Measurements from ENCODE around the gene GASK1A. TPM values are rescaled to one million over a fixed set of nuclear protein-coding genes. Genes with fewer than 3 reads are reported as not detected.

Gene GASK1A
- total RNA-seq, 2 experiments from 2014 or later = not detected

GRCh38 chr3:43087249-43087776 is 108.2 kb downstream of the GASK1A start:
- CTCF ChIA-PET = no interaction called here
- H3K36me3 Mint-ChIP-seq (ENCODE audit: low read depth) = peaks cover 12% of the 10 kb centered on the region
- no peak overlapping the region for H3K27ac Mint-ChIP-seq
- no peak for DNase-seq
- POLR2A ChIA-PET = no interaction called here
- H3K9me3 Mint-ChIP-seq = peaks cover 18% of the 10 kb centered on the region
- peaks cover 2% of the 10 kb centered on the region for H3K4me1 Mint-ChIP-seq
- H3K27me3 Mint-ChIP-seq = no peaks in the 10 kb centered on the region
- no peak overlapping the region for H3K4me3 Mint-ChIP-seq

- Mint-ChIP-seq H3K4me3 (no peak overlapping the region), H3K36me3 (ENCODE audit: low read depth) (peaks cover 4% of the 10 kb centered on the region), H3K27me3 (no peaks in the 10 kb centered on the region), H3K4me1 (peaks cover 2% of the 10 kb centered on the region), H3K27ac (no peak overlapping the region), H3K9me3 (peaks cover 5% of the 10 kb centered on the region)
- ChIA-PET POLR2A (no interaction called here), CTCF (no interaction called here)
- no peak for DNase-seq
Observed at GRCh38 chr3:43089081-43089480, 110.0 kb downstream of the GASK1A start.

GRCh38 chr3:43090238-43090637 is 111.1 kb downstream of the GASK1A start:
- POLR2A ChIA-PET = no interaction called here
- DNase-seq = no peak
- peaks cover 4% of the 10 kb centered on the region for H3K36me3 Mint-ChIP-seq (ENCODE audit: low read depth)
- no peaks in the 10 kb centered on the region for H3K27me3 Mint-ChIP-seq
- no peaks in the 10 kb centered on the region for H3K9me3 Mint-ChIP-seq
- CTCF ChIA-PET = no interaction called here
- H3K4me1 Mint-ChIP-seq = peaks cover 2% of the 10 kb centered on the region
- H3K27ac Mint-ChIP-seq = no peak overlapping the region
- H3K4me3 Mint-ChIP-seq = no peak overlapping the region

- H3K4me1 Mint-ChIP-seq = peaks cover 2% of the 10 kb centered on the region
- H3K4me3 Mint-ChIP-seq = no peak overlapping the region
- no peaks in the 10 kb centered on the region for H3K27me3 Mint-ChIP-seq
- POLR2A ChIA-PET = no interaction called here
- CTCF ChIA-PET = interaction anchor here (0.7 kb wide), 1 partner anchor 286 kb away, joined by 3 read pairs; no protein-coding TSS in a partner anchor
- DNase-seq = no peak
- no peaks in the 10 kb centered on the region for H3K9me3 Mint-ChIP-seq
- H3K36me3 Mint-ChIP-seq (ENCODE audit: low read depth) = no peaks in the 10 kb centered on the region
- no peak overlapping the region for H3K27ac Mint-ChIP-seq
Observed at GRCh38 chr3:43091481-43091880, 112.4 kb downstream of the GASK1A start.

GRCh38 chr3:43093006-43093405 is 113.9 kb downstream of the GASK1A start:
- CTCF ChIA-PET = no interaction called here
- no peaks in the 10 kb centered on the region for H3K9me3 Mint-ChIP-seq
- no peak for DNase-seq
- no peaks in the 10 kb centered on the region for H3K4me1 Mint-ChIP-seq
- no peaks in the 10 kb centered on the region for H3K27me3 Mint-ChIP-seq
- no peak overlapping the region for H3K4me3 Mint-ChIP-seq
- H3K36me3 Mint-ChIP-seq (ENCODE audit: low read depth) = no peaks in the 10 kb centered on the region
- POLR2A ChIA-PET = no interaction called here
- H3K27ac Mint-ChIP-seq = no peak overlapping the region

GRCh38 chr3:43093974-43094373 is 114.9 kb downstream of the GASK1A start:
- ChIA-PET POLR2A (no interaction called here), CTCF (no interaction called here)
- DNase-seq = no peak
- H3K4me1 Mint-ChIP-seq = no peaks in the 10 kb centered on the region
- no peak overlapping the region for H3K27ac Mint-ChIP-seq
- H3K36me3 Mint-ChIP-seq (ENCODE audit: low read depth) = no peaks in the 10 kb centered on the region
- H3K27me3 Mint-ChIP-seq = no peaks in the 10 kb centered on the region
- no peak overlapping the region for H3K4me3 Mint-ChIP-seq
- H3K9me3 Mint-ChIP-seq = no peaks in the 10 kb centered on the region

GRCh38 chr3:43094381-43094780 is 115.3 kb downstream of the GASK1A start:
- Mint-ChIP-seq H3K9me3 (no peaks in the 10 kb centered on the region), H3K27me3 (no peaks in the 10 kb centered on the region), H3K4me3 (no peak overlapping the region), H3K4me1 (no peaks in the 10 kb centered on the region), H3K36me3 (ENCODE audit: low read depth) (no peaks in the 10 kb centered on the region), H3K27ac (no peak overlapping the region)
- DNase-seq = no peak
- CTCF ChIA-PET = no interaction called here
- POLR2A ChIA-PET = no interaction called here

- Mint-ChIP-seq H3K9me3 (no peaks in the 10 kb centered on the region), H3K4me1 (no peaks in the 10 kb centered on the region), H3K4me3 (no peak overlapping the region), H3K27ac (no peak overlapping the region), H3K27me3 (no peaks in the 10 kb centered on the region), H3K36me3 (ENCODE audit: low read depth) (no peaks in the 10 kb centered on the region)
- CTCF ChIA-PET = no interaction called here
- no peak for DNase-seq
- POLR2A ChIA-PET = no interaction called here
Observed at GRCh38 chr3:43094851-43095250, 115.7 kb downstream of the GASK1A start.

GRCh38 chr3:43095370-43095769 is 116.3 kb downstream of the GASK1A start:
- H3K4me1 Mint-ChIP-seq = no peaks in the 10 kb centered on the region
- no peaks in the 10 kb centered on the region for H3K9me3 Mint-ChIP-seq
- no peaks in the 10 kb centered on the region for H3K27me3 Mint-ChIP-seq
- H3K27ac Mint-ChIP-seq = no peak overlapping the region
- no peak overlapping the region for H3K4me3 Mint-ChIP-seq
- POLR2A ChIA-PET = no interaction called here
- CTCF ChIA-PET = no interaction called here
- no peaks in the 10 kb centered on the region for H3K36me3 Mint-ChIP-seq (ENCODE audit: low read depth)
- DNase-seq = no peak

- no peaks in the 10 kb centered on the region for H3K27me3 Mint-ChIP-seq
- H3K4me3 Mint-ChIP-seq = no peak overlapping the region
- ChIA-PET CTCF (no interaction called here), POLR2A (no interaction called here)
- H3K4me1 Mint-ChIP-seq = no peaks in the 10 kb centered on the region
- no peak for DNase-seq
- no peaks in the 10 kb centered on the region for H3K36me3 Mint-ChIP-seq (ENCODE audit: low read depth)
- no peaks in the 10 kb centered on the region for H3K9me3 Mint-ChIP-seq
- no peak overlapping the region for H3K27ac Mint-ChIP-seq
Observed at GRCh38 chr3:43096761-43097160, 117.7 kb downstream of the GASK1A start.

- no peak for DNase-seq
- no peaks in the 10 kb centered on the region for H3K36me3 Mint-ChIP-seq (ENCODE audit: low read depth)
- H3K27me3 Mint-ChIP-seq = no peaks in the 10 kb centered on the region
- H3K9me3 Mint-ChIP-seq = no peaks in the 10 kb centered on the region
- no peaks in the 10 kb centered on the region for H3K4me1 Mint-ChIP-seq
- H3K4me3 Mint-ChIP-seq = no peak overlapping the region
- POLR2A ChIA-PET = no interaction called here
- CTCF ChIA-PET = no interaction called here
- no peak overlapping the region for H3K27ac Mint-ChIP-seq
Observed at GRCh38 chr3:43097400-43098080, 118.4 kb downstream of the GASK1A start.

- Mint-ChIP-seq H3K27ac (no peak overlapping the region), H3K27me3 (no peaks in the 10 kb centered on the region), H3K4me1 (no peaks in the 10 kb centered on the region), H3K4me3 (no peak overlapping the region), H3K9me3 (no peaks in the 10 kb centered on the region), H3K36me3 (ENCODE audit: low read depth) (no peaks in the 10 kb centered on the region)
- CTCF ChIA-PET = no interaction called here
- DNase-seq = no peak
- POLR2A ChIA-PET = no interaction called here
Observed at GRCh38 chr3:43098761-43099160, 119.7 kb downstream of the GASK1A start.

GRCh38 chr3:43102773-43103480 is 123.8 kb downstream of the GASK1A start:
- H3K27ac Mint-ChIP-seq = no peak overlapping the region
- ChIA-PET CTCF (no interaction called here), POLR2A (no interaction called here)
- H3K27me3 Mint-ChIP-seq = no peaks in the 10 kb centered on the region
- no peak overlapping the region for H3K4me3 Mint-ChIP-seq
- no peak for DNase-seq
- H3K4me1 Mint-ChIP-seq = peaks cover 13% of the 10 kb centered on the region
- no peaks in the 10 kb centered on the region for H3K9me3 Mint-ChIP-seq
- no peaks in the 10 kb centered on the region for H3K36me3 Mint-ChIP-seq (ENCODE audit: low read depth)

GRCh38 chr3:43104039-43104438 is 124.9 kb downstream of the GASK1A start:
- POLR2A ChIA-PET = no interaction called here
- H3K9me3 Mint-ChIP-seq = no peaks in the 10 kb centered on the region
- CTCF ChIA-PET = no interaction called here
- H3K4me3 Mint-ChIP-seq = no peak overlapping the region
- no peaks in the 10 kb centered on the region for H3K36me3 Mint-ChIP-seq (ENCODE audit: low read depth)
- H3K27ac Mint-ChIP-seq = no peak overlapping the region
- H3K4me1 Mint-ChIP-seq = peaks cover 13% of the 10 kb centered on the region
- no peaks in the 10 kb centered on the region for H3K27me3 Mint-ChIP-seq
- no peak for DNase-seq
